ENCODE measurements around the gene TBC1D25.

The TBC1D25 gene

DNA sequence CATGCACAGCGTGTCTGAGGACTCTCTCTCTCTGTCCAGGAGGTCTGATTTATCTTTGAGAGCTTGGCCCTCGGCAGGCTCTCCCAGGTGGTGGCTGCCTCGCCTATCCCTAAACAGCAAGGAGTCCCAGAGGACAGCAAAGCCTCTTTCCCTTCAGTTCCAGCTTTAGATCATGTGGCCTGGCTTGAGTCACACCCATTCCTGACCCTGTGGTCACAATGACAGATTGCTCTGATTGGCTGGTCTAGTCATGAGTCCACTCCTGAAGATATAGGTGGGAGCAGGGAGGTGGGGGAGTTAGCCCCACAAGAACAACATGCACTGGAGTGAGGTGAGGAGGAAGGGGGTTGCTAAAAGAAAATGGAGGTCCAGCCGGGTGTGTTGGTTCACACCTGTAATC lies 42.9 kb upstream of the TBC1D25 start:
- no peak for TF ChIP-seq CTCF (IDR thresholded peaks at IDR 0.05; ENCODE audit: low read depth, low read length, missing control alignments)
- DNase-seq (ENCODE audit: low read depth): no peak
- no peak overlapping the region for H3K4me3 ChIP-seq (ENCODE audit: low read depth, low read length)

GRCh38 chrX:48497871-48498270 lies 41.6 kb upstream of the TBC1D25 start:
- no peak for TF ChIP-seq CTCF (IDR thresholded peaks at IDR 0.05; ENCODE audit: low read depth, low read length, missing control alignments)
- no peak for DNase-seq (ENCODE audit: low read depth)
- H3K4me3 ChIP-seq (ENCODE audit: low read depth, low read length): no peak overlapping the region

DNA sequence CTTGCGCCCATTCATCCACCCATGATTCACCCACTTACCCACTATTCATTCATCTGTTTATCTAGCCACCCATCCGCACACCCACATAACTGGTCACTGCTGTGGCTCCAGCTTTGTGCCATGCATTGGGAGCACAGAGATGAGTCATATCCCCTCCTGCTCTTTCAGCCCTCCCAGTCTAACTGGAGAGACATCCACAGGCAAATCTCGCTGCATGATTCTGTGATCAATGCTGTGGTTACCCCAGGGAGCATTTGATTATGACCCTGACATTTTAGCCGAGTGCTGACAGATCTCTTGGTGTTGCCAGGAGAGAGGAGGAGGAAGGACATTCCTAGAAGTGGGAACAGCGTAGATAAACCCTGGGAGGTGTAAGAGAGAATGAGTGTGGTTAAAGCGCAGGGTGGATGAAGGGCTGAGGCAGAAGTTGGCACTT lies 41.1 kb upstream of the TBC1D25 start:
- no peak for DNase-seq (ENCODE audit: low read depth)
- no peak overlapping the region for H3K4me3 ChIP-seq (ENCODE audit: low read depth, low read length)
- TF ChIP-seq CTCF (IDR thresholded peaks at IDR 0.05; ENCODE audit: low read depth, low read length, missing control alignments): no peak

DNA sequence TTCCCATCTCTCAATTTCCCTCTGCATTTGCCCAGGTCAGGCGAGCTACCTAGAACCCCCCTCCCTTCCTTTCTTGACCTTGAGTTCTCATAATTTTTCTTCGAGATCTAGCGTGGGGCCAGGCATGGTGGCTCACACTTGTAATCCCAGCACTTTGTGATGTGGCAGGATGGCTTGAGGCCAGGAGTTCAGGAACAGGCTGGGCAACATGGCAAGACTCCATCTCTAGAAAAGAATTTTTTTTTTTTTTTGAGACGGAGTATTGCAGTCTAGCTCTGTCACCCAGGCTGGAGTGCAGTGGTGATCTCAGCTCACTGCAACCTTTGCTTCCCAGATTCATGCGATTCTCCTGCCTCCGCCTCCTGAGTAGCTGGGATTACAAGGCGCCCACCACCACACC lies 35.3 kb upstream of the TBC1D25 start:
- no peak overlapping the region for H3K4me3 ChIP-seq (ENCODE audit: low read depth, low read length)

GRCh38 chrX:48505481-48505880 lies 34.0 kb upstream of the TBC1D25 start:
- no peak for DNase-seq (ENCODE audit: low read depth)
- no peak overlapping the region for H3K4me3 ChIP-seq (ENCODE audit: low read depth, low read length)
- TF ChIP-seq CTCF (IDR thresholded peaks at IDR 0.05; ENCODE audit: low read depth, low read length, missing control alignments): no peak

More for the DNA sequence above, 35.3 kb upstream of the TBC1D25 start:
- TF ChIP-seq CTCF (IDR thresholded peaks at IDR 0.05; ENCODE audit: low read depth, low read length, missing control alignments): no peak
- DNase-seq (ENCODE audit: low read depth): no peak

GRCh38 chrX:48507246-48507645 lies 32.3 kb upstream of the TBC1D25 start:
- H3K4me3 ChIP-seq (ENCODE audit: low read depth, low read length): no peak overlapping the region
- no peak for DNase-seq (ENCODE audit: low read depth)
- no peak for TF ChIP-seq CTCF (IDR thresholded peaks at IDR 0.05; ENCODE audit: low read depth, low read length, missing control alignments)

GRCh38 chrX:48508400-48509244 lies 30.9 kb upstream of the TBC1D25 start, which contains the start of gene PORCN:
Gene PORCN, plus strand, starts transcription at chrX:48508992. Its CDS starts 829 bp downstream, at chrX:48509821.
- no peak for TF ChIP-seq CTCF (IDR thresholded peaks at IDR 0.05; ENCODE audit: low read depth, low read length, missing control alignments)
- H3K4me3 ChIP-seq (ENCODE audit: low read depth, low read length): peak within 1 kb of the TSS; percentile 82
- peak; percentile 39 for DNase-seq (ENCODE audit: low read depth)
